ENCODE data around the gene TAAR1.

- TF ChIP-seq YY1 (IDR thresholded peaks at IDR 0.05; ENCODE audit: extremely low read depth, insufficient replicate concordance, low read depth, low read length) (no peak), CTCF (IDR thresholded peaks at IDR 0.05 in 2 of 3, conservative IDR thresholded peaks at IDR 0.05 in 1 of 3; ENCODE audit: borderline replicate concordance in 1 of 3, insufficient read depth in 1 of 3, low read depth in 2 of 3, low read length in 2 of 3) (no peak), POLR2A (IDR thresholded peaks at IDR 0.05; ENCODE audit: borderline replicate concordance, extremely low read depth, insufficient read depth, insufficient read length) (no peak), CBX3 (IDR thresholded peaks at IDR 0.05; ENCODE audit: low read depth) (no peak), POLR2AphosphoS5 (IDR thresholded peaks at IDR 0.05; ENCODE audit: low read depth, low read length) (no peak)
- TF ChIP-seq, protein P1, sequence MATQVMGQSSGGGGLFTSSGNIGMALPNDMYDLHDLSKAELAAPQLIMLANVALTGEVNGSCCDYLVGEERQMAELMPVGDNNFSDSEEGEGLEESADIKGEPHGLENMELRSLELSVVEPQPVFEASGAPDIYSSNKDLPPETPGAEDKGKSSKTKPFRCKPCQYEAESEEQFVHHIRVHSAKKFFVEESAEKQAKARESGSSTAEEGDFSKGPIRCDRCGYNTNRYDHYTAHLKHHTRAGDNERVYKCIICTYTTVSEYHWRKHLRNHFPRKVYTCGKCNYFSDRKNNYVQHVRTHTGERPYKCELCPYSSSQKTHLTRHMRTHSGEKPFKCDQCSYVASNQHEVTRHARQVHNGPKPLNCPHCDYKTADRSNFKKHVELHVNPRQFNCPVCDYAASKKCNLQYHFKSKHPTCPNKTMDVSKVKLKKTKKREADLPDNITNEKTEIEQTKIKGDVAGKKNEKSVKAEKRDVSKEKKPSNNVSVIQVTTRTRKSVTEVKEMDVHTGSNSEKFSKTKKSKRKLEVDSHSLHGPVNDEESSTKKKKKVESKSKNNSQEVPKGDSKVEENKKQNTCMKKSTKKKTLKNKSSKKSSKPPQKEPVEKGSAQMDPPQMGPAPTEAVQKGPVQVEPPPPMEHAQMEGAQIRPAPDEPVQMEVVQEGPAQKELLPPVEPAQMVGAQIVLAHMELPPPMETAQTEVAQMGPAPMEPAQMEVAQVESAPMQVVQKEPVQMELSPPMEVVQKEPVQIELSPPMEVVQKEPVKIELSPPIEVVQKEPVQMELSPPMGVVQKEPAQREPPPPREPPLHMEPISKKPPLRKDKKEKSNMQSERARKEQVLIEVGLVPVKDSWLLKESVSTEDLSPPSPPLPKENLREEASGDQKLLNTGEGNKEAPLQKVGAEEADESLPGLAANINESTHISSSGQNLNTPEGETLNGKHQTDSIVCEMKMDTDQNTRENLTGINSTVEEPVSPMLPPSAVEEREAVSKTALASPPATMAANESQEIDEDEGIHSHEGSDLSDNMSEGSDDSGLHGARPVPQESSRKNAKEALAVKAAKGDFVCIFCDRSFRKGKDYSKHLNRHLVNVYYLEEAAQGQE (IDR thresholded peaks at IDR 0.05; ENCODE audit: low read depth) = no peak
- TF ChIP-seq, protein P2, sequence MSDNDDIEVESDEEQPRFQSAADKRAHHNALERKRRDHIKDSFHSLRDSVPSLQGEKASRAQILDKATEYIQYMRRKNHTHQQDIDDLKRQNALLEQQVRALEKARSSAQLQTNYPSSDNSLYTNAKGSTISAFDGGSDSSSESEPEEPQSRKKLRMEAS (IDR thresholded peaks at IDR 0.05) = no peak
These were observed 42.3 kb downstream of the TAAR1 start for GRCh38 chr6:132616677-132617076.
